ENCODE results near the gene RTBDN.

Gene RTBDN

GRCh38 chr19:12796146-12797071 is 38.0 kb downstream of the RTBDN start:
- DNase-seq (ENCODE audit: low read depth), result no peak
- no peak overlapping the region for H3K4me3 ChIP-seq (ENCODE audit: control insufficient read depth, low read depth, low read length)
- TF ChIP-seq, protein P1, sequence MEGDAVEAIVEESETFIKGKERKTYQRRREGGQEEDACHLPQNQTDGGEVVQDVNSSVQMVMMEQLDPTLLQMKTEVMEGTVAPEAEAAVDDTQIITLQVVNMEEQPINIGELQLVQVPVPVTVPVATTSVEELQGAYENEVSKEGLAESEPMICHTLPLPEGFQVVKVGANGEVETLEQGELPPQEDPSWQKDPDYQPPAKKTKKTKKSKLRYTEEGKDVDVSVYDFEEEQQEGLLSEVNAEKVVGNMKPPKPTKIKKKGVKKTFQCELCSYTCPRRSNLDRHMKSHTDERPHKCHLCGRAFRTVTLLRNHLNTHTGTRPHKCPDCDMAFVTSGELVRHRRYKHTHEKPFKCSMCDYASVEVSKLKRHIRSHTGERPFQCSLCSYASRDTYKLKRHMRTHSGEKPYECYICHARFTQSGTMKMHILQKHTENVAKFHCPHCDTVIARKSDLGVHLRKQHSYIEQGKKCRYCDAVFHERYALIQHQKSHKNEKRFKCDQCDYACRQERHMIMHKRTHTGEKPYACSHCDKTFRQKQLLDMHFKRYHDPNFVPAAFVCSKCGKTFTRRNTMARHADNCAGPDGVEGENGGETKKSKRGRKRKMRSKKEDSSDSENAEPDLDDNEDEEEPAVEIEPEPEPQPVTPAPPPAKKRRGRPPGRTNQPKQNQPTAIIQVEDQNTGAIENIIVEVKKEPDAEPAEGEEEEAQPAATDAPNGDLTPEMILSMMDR (IDR thresholded peaks at IDR 0.05; ENCODE audit: control insufficient read depth, insufficient read depth, low read depth, low read length, missing control alignments), result peak; percentile 94

- H3K4me3 ChIP-seq (ENCODE audit: control insufficient read depth, low read depth, low read length), result no peak overlapping the region
- no peak for DNase-seq (ENCODE audit: low read depth)
- TF ChIP-seq, protein P1 (IDR thresholded peaks at IDR 0.05; ENCODE audit: control insufficient read depth, insufficient read depth, low read depth, low read length, missing control alignments), result no peak
Observed at GRCh38 chr19:12794971-12795381, 39.4 kb downstream of the RTBDN start.

- TF ChIP-seq, protein P1 (IDR thresholded peaks at IDR 0.05; ENCODE audit: control insufficient read depth, insufficient read depth, low read depth, low read length, missing control alignments), result no peak
- no peak for DNase-seq (ENCODE audit: low read depth)
- H3K4me3 ChIP-seq (ENCODE audit: control insufficient read depth, low read depth, low read length), result peak overlapping the region; percentile 94
Observed at GRCh38 chr19:12794196-12794941, 40.0 kb downstream of the RTBDN start.

- H3K4me3 ChIP-seq (ENCODE audit: control insufficient read depth, low read depth, low read length), result peak overlapping the region; percentile 94
- TF ChIP-seq, protein P1 (IDR thresholded peaks at IDR 0.05; ENCODE audit: control insufficient read depth, insufficient read depth, low read depth, low read length, missing control alignments), result no peak
Observed at GRCh38 chr19:12793290-12794195, 40.8 kb downstream of the RTBDN start.

DNA sequence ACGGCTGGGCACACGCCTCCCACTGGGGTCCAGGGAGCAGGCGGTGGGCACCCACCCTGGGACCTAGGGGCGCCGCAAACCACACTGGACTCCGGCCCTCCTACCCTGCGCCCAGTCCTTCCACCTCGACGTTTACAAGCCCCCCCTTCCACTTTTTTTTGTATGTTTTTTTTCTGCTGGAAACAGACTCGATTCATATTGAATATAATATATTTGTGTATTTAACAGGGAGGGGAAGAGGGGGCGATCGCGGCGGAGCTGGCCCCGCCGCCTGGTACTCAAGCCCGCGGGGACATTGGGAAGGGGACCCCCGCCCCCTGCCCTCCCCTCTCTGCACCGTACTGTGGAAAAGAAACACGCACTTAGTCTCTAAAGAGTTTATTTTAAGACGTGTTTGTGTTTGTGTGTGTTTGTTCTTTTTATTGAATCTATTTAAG is 41.5 kb downstream of the RTBDN start:
- H3K4me3 ChIP-seq (ENCODE audit: control insufficient read depth, low read depth, low read length), result peak overlapping the region; percentile 94
- TF ChIP-seq, protein P1 (IDR thresholded peaks at IDR 0.05; ENCODE audit: control insufficient read depth, insufficient read depth, low read depth, low read length, missing control alignments), result no peak
- no peak for DNase-seq (ENCODE audit: low read depth)

More at GRCh38 chr19:12793290-12794195, 40.8 kb downstream of the RTBDN start:
- no peak for DNase-seq (ENCODE audit: low read depth)
